OCI-LY7 (cell line): ENCODE measurements around the gene CCL25. TPM values are rescaled to one million over a fixed set of nuclear protein-coding genes. Genes with fewer than 3 reads are reported as not detected.

Experiments used
- Bru-seq: library from RNA; stranded (reverse); fragments of 400-500 nt; gene quantifications from one replicate; lab custom pipeline; 2021; lab: Mats Ljungman, UMichigan
- BruChase-seq, 2 experiments: library from RNA; stranded (reverse); fragments of 400-500 nt; gene quantifications; one replicate each; lab custom pipeline; 2021; lab: Mats Ljungman, UMichigan
- BruUV-seq: library from RNA; stranded (reverse); fragments of 400-500 nt; replicated peaks from 2 replicates; lab custom pipeline; 2021; lab: Mats Ljungman, UMichigan
- CTCF ChIA-PET: fragments of 300-600 bp; sonication (Branson Sonifier 250); formaldehyde crosslinking; loops from one replicate; lab custom pipeline; 2022; ENCODE audit warnings: antibody characterized with exemption; ENCODE audit not compliant: unreplicated experiment; lab: Charles Lee
- POLR2A ChIA-PET: fragments of 300-600 bp; sonication (Branson Sonifier 250); formaldehyde crosslinking; loops from one replicate; lab custom pipeline; 2022; ENCODE audit warnings: antibody characterized with exemption; lab: Charles Lee
- DNase-seq: peaks from one replicate; pipeline ENCODE4 v3.0.0-alpha.2; 2015; ENCODE audit warnings: low spot score
- H2AFZ ChIP-seq: fragments of 200-600 bp; sonication (generic), shearing (Covaris generic); 2 replicates; pipeline ENCODE4 v1.6.1; 2014; ENCODE audit warnings: mild to moderate bottlenecking, antibody characterized with exemption, low read length, moderate library complexity
- H3K27ac ChIP-seq: fragments of 200-600 bp; sonication (generic); 2 replicates; pipeline ENCODE4 v1.5.1; 2014; ENCODE audit warnings: mixed run types, low read depth, mild to moderate bottlenecking, moderate library complexity, low read length, inconsistent platforms; ENCODE audit not compliant: poor library complexity, severe bottlenecking
- H3K36me3 ChIP-seq: fragments of 200-600 bp; sonication (generic); 2 replicates; pipeline ENCODE4 v1.6.1; 2014; ENCODE audit warnings: mild to moderate bottlenecking, antibody characterized with exemption, low read length, moderate library complexity, mixed read lengths; ENCODE audit not compliant: insufficient read depth
- H3K4me1 ChIP-seq: fragments of 200-600 bp; sonication (generic); 2 replicates; pipeline ENCODE4 v1.5.1; 2014; ENCODE audit warnings: mild to moderate bottlenecking, low read length; ENCODE audit not compliant: insufficient read depth, poor library complexity, severe bottlenecking
- H3K4me2 ChIP-seq: fragments of 200-600 bp; sonication (generic); 2 replicates; pipeline ENCODE4 v1.6.1; 2014; ENCODE audit warnings: mild to moderate bottlenecking, low read length
- H3K4me3 ChIP-seq: fragments of 200-600 bp; sonication (generic); 2 replicates; pipeline ENCODE4 v1.5.1; 2014; ENCODE audit warnings: mild to moderate bottlenecking, low read depth, low read length; ENCODE audit not compliant: poor library complexity, severe bottlenecking
- H3K79me2 ChIP-seq: fragments of 200-600 bp; sonication (generic); 2 replicates; pipeline ENCODE4 v1.6.1; 2016; ENCODE audit warnings: low read depth, mild to moderate bottlenecking, low read length, moderate library complexity, mixed read lengths; ENCODE audit not compliant: insufficient read depth
- H3K9me2 ChIP-seq: fragments of 200-600 bp; sonication (generic); 2 replicates; pipeline ENCODE4 v1.6.1; 2016; ENCODE audit warnings: mild to moderate bottlenecking, low read length, mixed read lengths; ENCODE audit not compliant: insufficient read depth
- H3K9me3 ChIP-seq: fragments of 200-600 bp; sonication (generic); 2 replicates; pipeline ENCODE4 v1.6.1; 2014; ENCODE audit warnings: mild to moderate bottlenecking, mixed run types, low read length, mixed read lengths
- H4K20me1 ChIP-seq: fragments of 200-600 bp; sonication (generic); 2 replicates; pipeline ENCODE4 v1.6.1; 2014; ENCODE audit warnings: mild to moderate bottlenecking, antibody characterized with exemption, low read length, moderate library complexity, mixed read lengths; ENCODE audit not compliant: insufficient read depth
- EZH2phosphoT487 ChIP-seq: fragments of 200-600 bp; sonication (generic); IDR thresholded peaks from 2 replicates; pipeline ENCODE4 v1.6.1; 2018; ENCODE audit warnings: low read depth, borderline replicate concordance, mild to moderate bottlenecking, mixed run types, antibody characterized with exemption, low read length, moderate library complexity, mixed read lengths
- intact Hi-C: fragments of 100-400 bp; cut with micrococcal nuclease; formaldehyde crosslinking; loops from one replicate; pipeline ENCODE4 v1.10.0; 2022; ENCODE audit not compliant: unreplicated experiment
- long read RNA-seq: library from polyadenylated mRNA; stranded (forward); transcript quantifications from one replicate; pipeline ENCODE4 v2.0.0, GENCODE V29; 2022
- total RNA-seq, 2 experiments: library from RNA; depleted of rRNA in 1 of 2; stranded (reverse); fragments of >200 nt in 1 of 2; shearing (Covaris generic) in 1 of 2; gene quantifications; 2 replicates each; pipeline ENCODE4 v1.2.3, GENCODE V29; 2014 to 2022
- TF ChIP-seq, protein P1 (sequence below): fragments of 200-600 bp; sonication (generic); conservative IDR thresholded peaks from 2 replicates; pipeline ENCODE4 v1.5.1; 2014; ENCODE audit warnings: mild to moderate bottlenecking, antibody characterized with exemption, low read length, moderate library complexity, mixed read lengths

The CCL25 gene, protein sequence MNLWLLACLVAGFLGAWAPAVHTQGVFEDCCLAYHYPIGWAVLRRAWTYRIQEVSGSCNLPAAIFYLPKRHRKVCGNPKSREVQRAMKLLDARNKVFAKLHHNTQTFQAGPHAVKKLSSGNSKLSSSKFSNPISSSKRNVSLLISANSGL
- 0.88 TPM in 1 of 2 replicates, not detected in the other for total RNA-seq (2014; rRNA removed; shearing (Covaris generic))
- total RNA-seq (2022): 0.57 and 0.70 TPM in 2 replicates
- percentile 14 among the genes with signal in this experiment for Bru-seq, nascent RNA
- BruChase-seq, experiment 1, labeled RNA remaining after a 6-hour chase: percentile 14 among the genes with signal in this experiment
- percentile 18 among the genes with signal in this experiment for BruChase-seq, experiment 2, labeled RNA remaining after a 2-hour chase
- long read RNA-seq, partial matches to known transcripts: 0 of 2 reads
- long read RNA-seq, other reads (novel, unspliced or antisense): 2 of 2 reads

DNA sequence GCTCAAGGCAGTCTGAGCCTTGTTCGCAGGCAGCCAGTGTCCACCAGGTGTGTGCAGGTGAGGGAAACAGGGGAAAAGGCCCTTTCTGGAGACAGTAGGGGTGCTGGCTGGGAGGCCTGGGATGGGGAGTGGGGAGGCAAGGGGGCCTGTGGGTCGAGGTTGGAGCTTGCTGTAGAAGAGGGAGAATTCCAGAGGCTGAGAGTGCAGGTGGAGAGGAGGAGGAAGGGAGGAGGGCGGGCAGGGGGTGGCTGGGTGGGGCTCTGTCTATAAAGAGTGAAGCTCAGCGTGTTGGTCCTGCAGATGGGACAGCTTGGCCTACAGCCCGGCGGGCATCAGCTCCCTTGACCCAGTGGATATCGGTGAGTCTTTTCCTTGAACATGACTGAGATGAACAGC, at the start of gene CCL25:
CCL25 (plus strand) TSS at position 297 of the 396 bp plus-strand sequence. CDS start 290 bp downstream, outside the sequence.
- no peak for DNase-seq

DNA sequence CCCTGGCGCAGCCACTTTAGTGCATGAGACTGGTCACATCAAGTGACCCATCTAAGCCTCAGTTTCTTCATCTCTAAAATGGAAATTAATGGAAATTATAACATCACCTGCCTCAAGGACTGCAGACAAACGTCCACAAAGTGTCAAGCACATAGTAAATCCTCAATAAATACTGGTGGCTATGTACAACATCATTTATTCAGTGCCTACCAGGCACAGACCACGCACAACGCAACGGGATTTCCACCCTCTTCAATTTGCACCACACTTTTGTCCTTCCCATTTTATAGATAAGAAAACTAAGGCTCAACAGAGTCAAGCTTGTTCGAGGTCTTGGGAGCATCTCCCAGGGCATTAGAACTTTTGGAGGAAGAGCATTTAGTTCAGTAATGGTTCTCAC, 48.6 kb upstream of the CCL25 start:
- peaks cover 27% of the 10 kb centered on the region for H4K20me1 ChIP-seq
- peaks cover 70% of the 10 kb centered on the region for H3K79me2 ChIP-seq
- intact Hi-C loops: loop anchor here (2.0 kb wide), 2 partner anchors 47 to 61 kb away; partner anchors contain the start of gene TIMM44
- no peaks in the 10 kb centered on the region for H3K9me2 ChIP-seq
- TF ChIP-seq EZH2phosphoT487: no peak
- TF ChIP-seq, protein P1, sequence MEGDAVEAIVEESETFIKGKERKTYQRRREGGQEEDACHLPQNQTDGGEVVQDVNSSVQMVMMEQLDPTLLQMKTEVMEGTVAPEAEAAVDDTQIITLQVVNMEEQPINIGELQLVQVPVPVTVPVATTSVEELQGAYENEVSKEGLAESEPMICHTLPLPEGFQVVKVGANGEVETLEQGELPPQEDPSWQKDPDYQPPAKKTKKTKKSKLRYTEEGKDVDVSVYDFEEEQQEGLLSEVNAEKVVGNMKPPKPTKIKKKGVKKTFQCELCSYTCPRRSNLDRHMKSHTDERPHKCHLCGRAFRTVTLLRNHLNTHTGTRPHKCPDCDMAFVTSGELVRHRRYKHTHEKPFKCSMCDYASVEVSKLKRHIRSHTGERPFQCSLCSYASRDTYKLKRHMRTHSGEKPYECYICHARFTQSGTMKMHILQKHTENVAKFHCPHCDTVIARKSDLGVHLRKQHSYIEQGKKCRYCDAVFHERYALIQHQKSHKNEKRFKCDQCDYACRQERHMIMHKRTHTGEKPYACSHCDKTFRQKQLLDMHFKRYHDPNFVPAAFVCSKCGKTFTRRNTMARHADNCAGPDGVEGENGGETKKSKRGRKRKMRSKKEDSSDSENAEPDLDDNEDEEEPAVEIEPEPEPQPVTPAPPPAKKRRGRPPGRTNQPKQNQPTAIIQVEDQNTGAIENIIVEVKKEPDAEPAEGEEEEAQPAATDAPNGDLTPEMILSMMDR: no peak
- H3K4me2 ChIP-seq: peak overlapping the region; percentile 99
- H3K36me3 ChIP-seq: peaks cover 34% of the 10 kb centered on the region
- H3K4me3 ChIP-seq: peak overlapping the region; percentile 100
- no peak overlapping the region for H2AFZ ChIP-seq
- DNase-seq: no peak
- BruUV-seq: TSS peak; percentile 82
- H3K9me3 ChIP-seq: no peaks in the 10 kb centered on the region
- peak overlapping the region; percentile 64 for H3K27ac ChIP-seq
- H3K4me1 ChIP-seq: peaks cover 26% of the 10 kb centered on the region
- CTCF ChIA-PET: interaction anchor here (0.6 kb wide), 1 partner anchor 317 kb away, joined by 7 read pairs; the partner anchor contains the start of genes NDUFA7 and RPS28
- POLR2A ChIA-PET: no interaction called here

More for the DNA sequence above, at the start of gene CCL25:
- no peak within 1 kb of the TSS for H3K27ac ChIP-seq
- intact Hi-C loops: no loop called here
- no peaks in the 10 kb centered on the region for H3K79me2 ChIP-seq
- TF ChIP-seq, protein P1: no peak
- TF ChIP-seq EZH2phosphoT487: no peak
- no peaks in the 10 kb centered on the region for H3K9me2 ChIP-seq
- no peaks in the 10 kb centered on the region for H3K36me3 ChIP-seq
- POLR2A ChIA-PET: interaction anchor here (0.9 kb wide), 1 partner anchor 152 kb away, joined by 3 read pairs; no protein-coding TSS in a partner anchor
- H3K4me2 ChIP-seq: peak within 1 kb of the TSS; percentile 59
- CTCF ChIA-PET: no interaction called here
- no peaks in the 10 kb centered on the region for H4K20me1 ChIP-seq
- BruUV-seq: no TSS peak
- no peaks in the 10 kb centered on the region for H3K9me3 ChIP-seq
- H3K4me1 ChIP-seq: peaks cover 25% of the 10 kb centered on the region
- H2AFZ ChIP-seq: peak within 1 kb of the TSS; percentile 84
- peak within 1 kb of the TSS; percentile 23 for H3K4me3 ChIP-seq
